ENCODE data around the gene ZNF423.
A peak's percentile ranks its signal among the peaks of the same experiment; 100 is the strongest.

Gene ZNF423

GRCh38 chr16:49593424-49594040, 262.4 kb downstream of the ZNF423 start:
- DNase-seq, result no peak

GRCh38 chr16:49592546-49593423, 263.1 kb downstream of the ZNF423 start:
- DNase-seq, result peak; percentile 53

GRCh38 chr16:49590166-49590871, 265.6 kb downstream of the ZNF423 start:
- DNase-seq, result no peak

DNA sequence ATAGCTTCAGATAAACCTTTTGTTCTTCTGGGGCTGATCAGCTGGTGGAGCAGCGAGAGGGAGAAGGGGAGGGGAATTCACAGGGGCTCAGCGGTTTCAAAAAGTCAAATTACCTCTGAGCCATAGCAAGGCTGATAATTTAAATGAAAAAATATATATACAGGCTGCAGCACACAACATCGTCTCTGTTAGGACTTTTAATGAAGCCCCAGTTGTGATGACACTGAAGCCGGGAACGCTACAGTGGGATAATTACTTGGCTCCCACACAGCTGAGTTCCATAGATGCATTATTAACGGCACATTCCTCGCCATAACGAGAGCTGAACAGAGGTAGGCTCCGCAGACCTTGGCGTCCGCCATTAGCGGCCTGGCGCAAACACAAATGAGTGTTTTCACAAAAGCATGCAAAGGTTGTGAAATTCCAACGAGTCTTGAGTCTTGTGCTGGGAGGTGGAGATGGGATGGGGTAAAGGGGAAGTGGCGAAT, 266.3 kb downstream of the ZNF423 start:
- DNase-seq, result no peak

DNA sequence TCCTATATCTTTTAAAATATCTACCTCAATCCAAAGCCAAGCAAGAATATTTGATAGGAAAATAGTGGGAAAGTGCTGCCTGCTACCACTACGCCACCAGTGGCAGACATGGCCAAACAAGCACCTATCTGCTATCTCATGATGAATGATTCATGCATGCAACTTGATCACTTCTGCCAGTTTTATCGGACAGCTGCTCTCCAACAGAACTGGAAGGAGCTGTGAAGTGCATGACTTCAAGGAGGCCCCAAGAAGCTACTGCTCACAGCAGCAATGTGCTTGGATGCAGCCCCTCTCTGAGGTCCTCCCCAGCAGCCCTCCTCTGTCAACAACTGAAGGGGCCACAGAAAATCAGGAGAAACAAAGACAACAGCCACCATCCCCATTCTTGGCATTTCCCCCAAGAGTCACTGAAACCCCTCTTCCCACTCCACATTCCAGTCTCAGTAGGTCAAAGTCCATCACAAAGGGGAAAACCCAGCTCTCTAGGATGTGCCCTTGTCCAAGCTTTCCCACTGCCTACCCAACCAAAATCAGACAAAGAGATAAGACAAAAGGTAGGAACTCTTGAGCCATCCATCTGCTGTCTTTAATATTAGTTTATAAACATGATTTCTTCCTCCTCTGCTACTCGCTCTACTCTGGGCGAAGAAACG, 267.1 kb downstream of the ZNF423 start:
- no peak for DNase-seq

DNA sequence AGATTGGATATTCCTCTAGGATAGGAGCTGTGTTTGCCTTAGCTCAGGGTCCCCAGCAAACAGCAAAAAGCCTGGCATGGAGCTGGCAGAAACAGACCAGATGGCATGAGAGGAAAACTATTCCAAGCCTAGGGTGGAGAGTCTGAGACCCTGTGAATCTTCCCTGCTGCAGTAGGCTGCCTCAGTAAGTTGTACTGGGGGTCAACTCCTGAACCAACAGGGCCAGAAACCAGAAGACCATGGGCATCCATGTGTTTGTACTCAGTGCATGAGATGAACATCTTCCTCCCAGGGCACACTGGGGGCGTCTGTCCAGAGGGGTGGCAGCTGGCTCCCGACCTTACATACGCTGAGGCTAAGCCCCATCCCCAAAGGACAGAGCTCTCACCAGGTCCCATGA, 267.9 kb downstream of the ZNF423 start:
- no peak for DNase-seq

DNA sequence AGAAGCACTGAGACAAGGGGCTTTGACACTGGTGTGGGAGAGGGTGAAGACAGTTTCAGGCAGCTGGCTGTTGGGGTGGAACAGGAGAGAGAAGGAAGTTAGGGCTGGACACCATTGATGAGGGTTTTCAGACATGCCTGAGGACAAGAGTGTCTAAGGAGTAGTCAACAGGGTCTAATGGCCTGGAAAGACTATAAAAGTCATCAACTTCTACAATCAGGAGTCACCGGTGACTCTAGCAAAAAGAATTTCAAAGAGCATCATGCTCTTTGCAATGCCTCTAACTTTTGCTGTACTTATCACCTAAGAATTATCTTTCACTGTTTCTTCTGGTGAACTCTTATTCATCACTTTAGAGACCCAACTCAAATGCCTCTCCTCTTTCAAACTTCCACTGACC, 268.4 kb downstream of the ZNF423 start:
- DNase-seq, result no peak

GRCh38 chr16:49586466-49587450, 269.2 kb downstream of the ZNF423 start:
- no peak for DNase-seq

DNA sequence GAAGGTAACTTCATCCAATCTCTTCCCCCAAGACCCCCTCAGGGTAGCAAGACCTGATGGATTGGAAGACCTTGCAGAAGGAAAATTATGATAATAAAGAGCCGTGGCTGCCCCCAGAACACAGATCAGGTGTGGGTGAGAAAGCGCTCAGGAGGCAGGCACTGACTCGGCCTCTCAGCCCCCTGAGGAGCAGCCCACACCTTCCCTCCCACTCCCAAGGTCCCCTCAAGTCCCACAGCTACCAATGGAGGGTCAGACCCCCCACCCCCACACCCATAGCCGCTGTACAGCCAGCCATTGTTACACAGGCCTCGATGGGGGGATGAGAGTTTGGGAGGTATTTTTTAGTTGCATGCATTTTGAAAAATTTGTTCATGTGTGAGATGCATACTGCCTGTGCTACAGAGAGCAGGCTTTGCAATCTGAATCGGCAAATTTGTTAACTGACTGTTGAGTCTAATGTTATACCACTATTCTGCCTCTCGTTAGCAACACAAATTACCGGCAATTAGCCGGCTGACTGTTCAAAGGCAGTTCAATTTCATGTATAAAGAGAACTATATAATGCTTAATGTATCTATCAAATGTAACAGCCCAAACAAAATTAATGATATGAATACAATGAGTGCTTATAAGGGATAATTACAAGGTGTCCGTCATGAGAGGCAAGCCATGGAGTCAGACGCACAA, 270.6 kb downstream of the ZNF423 start:
- no peak for DNase-seq

DNA sequence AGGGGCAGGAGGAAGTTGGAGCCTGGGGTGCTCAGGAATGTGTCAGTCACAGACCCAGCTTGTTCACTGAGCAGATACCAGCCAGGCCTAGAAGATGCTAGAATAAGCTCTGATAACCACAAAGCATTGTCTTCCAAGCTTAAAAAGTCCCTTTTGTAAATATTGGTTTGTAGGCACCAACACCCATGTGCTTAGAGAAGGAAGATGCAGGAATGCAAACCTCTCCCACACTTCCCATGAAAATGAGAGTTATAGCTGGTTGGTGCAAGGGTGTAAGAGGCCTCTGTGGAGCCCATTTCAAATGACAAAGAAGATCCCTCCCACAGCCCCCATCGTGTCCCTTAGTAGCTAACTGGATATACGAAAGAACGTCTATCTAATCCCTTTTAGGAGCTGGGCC, 272.0 kb downstream of the ZNF423 start:
- no peak for DNase-seq

GRCh38 chr16:49581630-49582298, 274.1 kb downstream of the ZNF423 start:
- no peak for DNase-seq

GRCh38 chr16:49580751-49581303, 275.1 kb downstream of the ZNF423 start:
- DNase-seq, result no peak

- no peak for DNase-seq
Observed at GRCh38 chr16:49578435-49579024, 277.4 kb downstream of the ZNF423 start.

GRCh38 chr16:49578018-49578417, 277.9 kb downstream of the ZNF423 start:
- DNase-seq, result no peak

DNA sequence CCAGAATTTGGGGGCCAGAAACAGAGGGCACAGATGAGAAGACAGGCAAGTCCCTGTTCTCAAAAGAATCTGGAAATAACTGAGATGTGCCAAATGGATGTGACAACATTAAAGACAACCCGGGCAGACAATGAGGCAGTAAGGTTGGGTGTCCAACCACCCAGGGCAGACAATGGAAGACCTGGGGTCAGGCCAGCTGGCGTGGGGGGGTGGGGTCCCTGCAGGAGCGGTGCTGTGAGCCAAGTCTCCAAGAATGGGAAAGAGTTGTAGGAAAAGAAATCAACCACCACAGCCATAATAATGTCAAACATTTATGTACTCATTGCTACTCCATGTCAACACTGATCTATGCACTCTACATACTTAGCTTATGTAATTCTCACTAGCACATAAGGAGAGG, 279.0 kb downstream of the ZNF423 start:
- no peak for DNase-seq

DNA sequence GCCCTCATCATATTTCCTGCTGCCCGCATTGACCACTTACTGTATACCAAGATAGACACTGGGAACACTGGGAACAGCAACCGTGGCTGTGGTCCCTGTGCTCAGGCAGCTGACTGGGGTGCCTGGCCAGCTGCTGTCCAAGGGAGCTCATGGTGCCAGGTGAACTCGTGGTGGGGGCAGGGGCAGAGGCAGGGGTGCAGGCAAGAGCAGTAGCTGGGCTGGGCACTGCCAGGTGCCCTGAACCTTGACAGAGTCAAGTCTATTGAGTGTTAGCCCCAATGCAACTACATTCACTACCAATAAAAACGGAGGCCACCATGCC, 279.8 kb downstream of the ZNF423 start:
- no peak for DNase-seq

DNA sequence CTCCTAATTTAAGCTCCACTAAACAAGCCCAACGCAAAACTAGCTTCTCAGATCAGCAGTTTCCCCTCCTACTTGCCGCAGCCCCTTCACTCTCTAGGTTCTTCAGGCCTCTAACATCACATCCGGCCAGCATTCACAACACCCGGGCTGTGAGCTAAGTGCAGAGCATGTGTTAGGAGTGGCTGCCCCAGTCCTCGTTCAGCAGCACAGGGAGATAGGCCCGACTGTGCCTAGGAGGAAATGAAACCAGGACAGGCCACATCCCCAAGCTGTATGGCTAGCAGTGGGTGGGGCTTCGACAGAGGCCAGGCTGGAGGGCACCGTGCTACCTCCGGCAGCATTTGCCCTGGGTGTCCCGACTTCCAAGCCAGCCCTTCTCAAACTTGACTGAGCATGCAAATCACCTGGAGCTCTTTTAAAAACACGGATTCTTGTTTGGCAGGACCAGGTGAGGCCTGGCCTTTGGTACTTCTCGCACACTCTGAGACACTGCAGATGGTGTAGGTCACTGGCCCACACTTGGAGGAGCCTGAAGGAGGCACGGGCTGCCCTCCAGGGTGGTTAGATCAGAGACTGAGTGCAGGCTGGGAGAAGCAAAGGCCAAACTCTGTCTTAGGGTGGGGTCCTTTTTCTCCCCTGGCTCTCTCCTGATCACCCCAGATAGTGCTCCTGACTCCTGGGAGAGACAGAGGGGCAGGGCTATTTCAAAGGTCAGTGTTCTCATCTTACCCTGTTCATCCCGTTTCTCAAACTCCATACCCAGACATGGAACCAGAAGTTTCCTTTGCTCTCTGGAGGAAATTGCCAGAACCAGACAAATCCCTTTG, 280.4 kb downstream of the ZNF423 start:
- DNase-seq, result no peak

GRCh38 chr16:49574826-49575225, 281.1 kb downstream of the ZNF423 start:
- DNase-seq, result no peak

DNA sequence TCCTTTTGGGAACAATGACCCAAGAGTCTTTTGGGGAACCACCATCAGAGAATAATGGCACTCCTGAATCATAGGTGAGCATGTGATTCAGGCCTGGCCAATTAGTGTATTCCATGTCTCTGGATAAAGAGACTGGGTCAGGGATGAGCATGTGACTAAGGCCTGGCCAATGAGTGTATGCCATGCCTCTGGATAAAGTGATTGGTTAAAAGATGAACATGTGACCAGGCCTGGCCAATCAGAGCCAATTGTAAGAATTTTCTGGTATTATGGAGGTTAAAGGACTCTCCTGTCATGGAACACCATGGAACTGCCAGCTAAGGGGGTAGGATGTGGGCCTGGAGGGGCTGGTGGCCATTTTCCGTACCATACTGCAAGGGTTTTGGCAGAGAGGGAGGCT, 288.0 kb downstream of the ZNF423 start:
- DNase-seq, result no peak

Data from stimulated activated CD4-positive, alpha-beta T cell treated with anti-CD3 and anti-CD28 coated beads, Interleukin-15, amount 100 ng/mL, for 24 hours (primary cell).